Measurements from ENCODE around the gene CACNA1C.

Gene CACNA1C

DNA sequence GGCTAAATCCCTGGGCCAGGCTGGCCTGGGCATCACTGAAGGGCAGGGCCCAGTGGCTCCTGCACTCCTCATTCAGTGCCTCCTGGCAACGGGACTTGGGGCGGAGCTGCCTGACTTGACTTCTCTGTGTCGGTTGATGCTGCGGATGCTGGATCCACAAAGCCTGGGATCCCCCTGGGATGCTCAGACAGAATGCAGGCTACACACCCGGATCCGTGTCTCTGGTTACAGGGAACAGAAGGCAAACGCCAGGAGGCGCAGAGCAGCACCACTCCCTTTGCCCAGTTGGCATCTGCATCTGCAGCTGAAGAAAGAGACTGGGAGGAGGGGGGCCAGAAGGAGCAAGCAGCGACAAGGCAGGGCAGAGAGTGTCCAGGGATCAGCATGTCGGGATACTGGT, 587.5 kb downstream of the CACNA1C start:
- DNase-seq: no peak

DNA sequence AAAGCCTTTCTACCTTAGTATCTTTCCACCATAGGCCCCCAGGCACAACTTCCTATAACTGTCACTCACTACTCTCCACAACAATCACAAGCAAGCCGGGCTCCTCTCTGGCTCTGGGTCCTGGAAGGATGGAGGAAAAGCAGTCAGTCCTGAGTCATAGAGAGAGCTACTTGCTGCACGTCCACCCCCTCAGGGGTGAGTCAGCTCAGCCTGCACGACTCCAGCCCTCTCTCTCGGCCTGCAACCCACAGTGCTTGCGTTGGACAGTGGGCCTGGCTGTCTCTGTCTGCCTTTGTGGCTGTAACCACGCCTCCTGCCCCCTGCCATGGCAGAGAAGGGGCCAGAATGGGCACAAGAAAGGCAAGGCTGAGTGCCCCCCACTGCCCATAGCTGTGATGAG, 587.9 kb downstream of the CACNA1C start:
- no peak for DNase-seq

DNA sequence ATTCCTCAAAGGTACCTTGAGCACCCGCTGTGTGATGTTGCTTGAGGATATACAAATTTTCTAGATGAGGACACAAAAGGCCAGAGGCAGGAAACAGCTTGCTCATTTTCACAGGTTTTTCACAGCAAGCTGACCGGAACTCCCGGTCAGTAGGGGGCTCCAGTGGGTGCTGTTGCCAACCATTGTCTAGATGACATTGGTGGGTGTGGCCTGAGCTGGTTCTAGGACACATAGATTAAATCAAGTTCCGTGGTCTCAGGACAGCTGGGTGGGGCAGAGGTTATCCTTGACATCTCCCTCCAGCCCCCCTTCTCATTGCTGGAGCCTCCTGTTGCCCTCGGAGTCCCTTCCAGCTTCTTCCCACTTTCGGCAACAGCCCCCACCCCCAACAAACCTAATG, 588.4 kb downstream of the CACNA1C start:
- DNase-seq: no peak

DNA sequence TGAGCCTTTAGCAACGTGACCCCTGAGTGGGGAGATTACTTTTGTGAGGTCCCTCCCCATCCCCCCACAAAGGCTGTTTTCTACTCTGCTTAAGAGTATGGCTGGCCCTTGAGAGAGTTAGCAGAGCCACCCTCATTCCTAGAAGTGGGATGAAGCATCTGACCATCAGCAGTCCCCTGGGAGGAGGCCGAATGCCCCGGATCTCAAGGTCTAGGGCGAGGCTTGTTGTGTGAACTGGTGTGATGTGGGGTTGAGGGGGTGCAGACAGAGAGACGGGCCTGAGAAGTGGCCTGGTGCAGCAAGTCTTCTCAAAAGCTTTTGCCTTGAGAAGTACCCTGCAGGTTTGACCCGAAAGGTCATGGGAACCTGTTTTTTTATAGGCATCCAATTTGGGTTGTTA, 589.0 kb downstream of the CACNA1C start:
- no peak for DNase-seq

DNA sequence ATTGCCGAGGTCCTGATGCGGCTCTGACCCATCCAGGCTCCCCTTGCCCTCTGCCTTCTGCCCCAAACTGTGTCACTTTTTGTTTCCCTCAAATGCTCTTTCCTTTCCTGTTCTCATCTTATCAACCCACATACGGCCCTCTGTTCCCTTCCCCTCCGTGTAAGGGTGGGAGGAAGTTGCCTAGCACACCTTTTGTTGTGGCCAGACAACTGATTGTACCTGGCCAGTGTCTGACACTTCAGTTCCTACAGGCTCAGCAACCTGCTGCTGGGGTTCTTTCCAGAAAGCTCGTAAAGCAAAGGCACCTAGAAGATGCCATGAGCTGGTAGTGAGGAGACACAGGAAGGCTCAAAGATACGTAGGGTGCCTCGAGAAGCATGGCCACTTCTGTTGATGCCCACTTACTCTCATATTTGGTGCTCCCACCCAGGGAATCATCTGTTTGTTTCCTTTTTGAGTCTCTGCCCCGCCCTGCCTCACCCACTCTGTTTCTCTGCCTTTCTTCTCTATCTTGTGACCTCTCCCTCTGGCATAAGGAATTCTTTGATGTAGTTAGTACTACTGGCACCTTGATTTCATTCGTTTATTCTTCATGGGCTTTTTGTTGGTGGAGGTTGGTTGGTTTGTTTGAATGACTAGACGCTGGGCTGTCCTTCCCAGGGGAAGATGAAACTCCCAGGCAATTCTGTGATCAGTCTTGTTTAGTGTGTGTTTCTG, 589.5 kb downstream of the CACNA1C start:
- no peak for DNase-seq

DNA sequence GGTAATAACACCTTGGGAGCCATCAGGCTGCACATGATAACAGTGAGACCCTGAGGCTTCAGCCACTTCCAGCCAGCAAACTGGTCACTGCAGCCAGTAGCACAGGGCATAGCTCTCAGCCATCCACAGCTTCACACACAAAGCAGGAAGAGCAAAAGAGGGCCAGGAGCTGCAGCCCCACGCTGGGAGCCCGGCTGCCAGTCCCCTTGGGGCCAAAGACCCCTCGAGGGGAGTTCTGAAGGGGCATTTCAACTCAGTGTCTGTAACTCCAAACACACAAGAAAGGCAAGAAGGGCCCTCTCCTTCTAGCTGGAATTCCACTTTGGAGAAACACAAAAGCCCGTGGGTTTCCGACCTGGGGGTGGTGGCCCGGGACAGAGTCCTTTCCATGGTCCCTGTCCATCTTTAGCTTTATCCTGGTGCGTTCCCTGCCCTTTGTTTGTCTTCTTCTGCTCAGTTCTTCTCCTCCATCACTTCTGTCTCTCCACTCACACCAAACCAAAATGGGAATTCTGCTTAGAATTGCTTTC, 590.2 kb downstream of the CACNA1C start:
- no peak for DNase-seq

DNA sequence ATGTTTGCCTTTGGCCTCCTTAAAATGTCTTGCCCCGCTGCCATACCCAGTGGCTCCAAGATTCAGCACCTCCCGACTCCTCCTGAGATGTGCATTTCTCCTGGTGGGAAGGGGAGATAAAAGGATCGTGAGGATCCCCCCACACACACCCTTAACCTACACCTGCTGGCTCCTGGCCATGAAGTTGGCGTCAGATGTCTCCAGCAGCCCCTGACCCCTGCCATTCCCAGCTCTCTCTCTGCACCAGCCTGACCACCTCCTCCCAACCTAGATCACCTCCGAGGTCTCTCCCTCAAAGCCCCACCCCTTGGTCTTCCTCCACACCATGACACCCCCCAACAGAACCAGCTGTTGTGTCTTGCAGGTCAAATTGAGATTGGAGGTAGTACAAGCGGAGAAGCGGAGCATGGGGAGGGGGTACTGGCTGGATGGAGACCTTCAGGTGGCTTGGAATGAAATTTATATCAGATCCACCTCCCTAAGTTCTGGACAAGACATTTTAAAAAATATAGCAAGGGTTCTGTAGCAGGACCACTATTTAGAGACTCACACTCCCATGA, 590.9 kb downstream of the CACNA1C start:
- no peak for DNase-seq

DNA sequence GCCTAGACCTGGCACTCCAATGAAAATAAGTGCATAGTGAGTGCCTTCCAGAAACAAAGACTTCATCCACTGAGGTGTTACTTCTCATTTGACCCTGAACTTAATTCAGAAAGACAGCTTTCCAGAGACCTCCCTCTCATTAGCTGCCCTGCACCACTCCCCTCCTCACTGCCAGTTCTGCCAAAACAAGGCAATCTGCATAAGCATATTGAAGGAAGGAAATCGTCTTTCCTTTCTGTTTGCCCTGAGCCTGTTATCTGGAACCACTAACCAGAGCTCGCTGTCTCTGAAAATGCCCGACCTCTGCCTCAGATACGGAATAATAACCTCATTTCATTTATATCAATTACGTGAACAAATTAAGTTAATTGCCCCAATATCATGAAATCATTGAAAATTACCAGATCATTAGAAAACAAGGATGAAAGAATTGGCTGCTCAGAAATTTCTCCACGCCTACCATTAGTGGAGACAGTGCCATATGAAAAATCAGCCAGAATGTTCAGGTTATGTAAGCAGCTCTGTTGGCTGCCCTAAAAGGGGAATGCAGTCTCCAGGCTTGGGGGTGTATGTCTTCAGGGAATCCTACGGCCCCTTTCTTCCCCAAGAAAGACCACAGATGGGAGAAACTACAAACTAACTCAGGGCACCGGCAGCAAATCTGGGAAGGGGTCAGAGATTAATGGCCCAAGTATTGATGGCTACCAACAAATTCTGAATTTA, 592.1 kb downstream of the CACNA1C start:
- DNase-seq: no peak

DNA sequence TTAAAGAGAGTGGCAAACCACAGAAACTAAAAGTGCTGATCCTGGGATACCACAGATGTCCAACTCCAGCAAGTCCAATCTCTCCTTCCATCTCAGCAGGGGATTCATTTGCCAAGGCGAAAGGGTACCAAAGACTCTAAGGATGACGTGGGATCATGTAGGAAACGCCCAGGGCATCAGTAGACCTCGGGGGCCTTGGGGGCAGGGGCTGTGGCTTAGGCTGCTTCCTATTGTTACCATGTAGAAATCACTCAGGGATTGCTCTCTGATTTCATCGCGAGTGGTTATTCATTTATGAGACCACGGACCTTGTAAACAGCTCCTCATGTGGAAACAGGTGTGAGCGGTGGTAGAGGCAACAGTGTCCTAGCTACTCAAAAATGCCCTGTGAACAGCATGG, 592.7 kb downstream of the CACNA1C start:
- DNase-seq: no peak

DNA sequence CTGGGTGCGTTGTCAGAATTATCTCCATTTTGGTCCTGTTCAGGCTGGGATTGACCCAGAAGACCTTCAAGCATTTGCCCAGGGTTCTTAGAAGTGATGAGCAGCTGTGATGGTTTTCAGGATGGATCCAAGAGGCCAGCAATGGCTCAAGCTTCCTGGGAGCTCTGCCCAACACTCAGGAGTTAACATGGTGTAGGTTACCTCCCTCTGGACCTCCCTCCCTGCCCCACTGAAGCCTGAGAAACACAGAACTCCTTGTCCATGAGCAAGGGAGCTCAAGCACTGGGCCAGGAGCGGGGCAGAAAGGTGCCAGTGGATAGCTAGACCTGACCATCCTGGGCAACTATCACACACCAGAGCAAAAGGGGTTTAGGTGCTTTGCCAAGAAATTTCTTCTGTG, 593.6 kb downstream of the CACNA1C start:
- no peak for DNase-seq

DNA sequence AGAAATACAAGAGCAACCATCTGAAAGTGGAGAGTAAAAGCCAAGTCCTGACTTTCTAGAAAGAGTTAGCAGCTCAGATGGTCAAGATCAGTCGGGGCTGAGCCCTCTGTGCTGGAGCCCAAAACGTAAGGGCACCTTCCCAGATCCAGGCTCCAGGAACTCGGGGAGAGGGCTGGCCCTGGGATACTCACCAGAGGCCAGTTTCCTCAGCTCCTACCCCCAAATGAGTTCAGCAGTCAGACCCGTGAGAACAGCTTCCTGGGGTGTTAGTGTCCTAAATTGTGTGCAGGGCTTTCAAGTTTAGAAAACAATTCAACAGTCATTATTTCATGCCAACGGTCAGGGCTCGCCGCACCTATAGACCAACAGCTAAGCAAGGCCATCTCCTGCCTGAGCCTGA, 594.4 kb downstream of the CACNA1C start:
- DNase-seq: no peak

DNA sequence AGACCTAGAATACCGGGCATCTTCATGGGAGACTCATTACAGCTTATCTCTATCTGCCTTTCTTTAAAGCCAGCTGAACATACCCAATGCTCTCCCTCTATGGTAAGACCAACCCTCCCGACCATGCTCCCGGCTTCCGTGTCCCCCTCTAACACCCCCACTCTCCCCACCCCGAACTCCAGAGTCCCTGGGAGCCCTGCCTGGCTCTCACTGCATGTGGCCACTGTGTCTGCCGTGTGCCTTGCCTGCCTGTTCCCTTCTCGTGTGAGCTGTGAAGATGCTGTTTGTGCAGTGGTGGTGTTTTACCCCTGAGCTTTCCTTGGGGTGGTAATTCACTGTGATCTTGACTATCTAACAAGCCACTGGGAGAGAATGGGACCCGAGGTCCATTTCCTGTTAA, 595.6 kb downstream of the CACNA1C start:
- DNase-seq: no peak

DNA sequence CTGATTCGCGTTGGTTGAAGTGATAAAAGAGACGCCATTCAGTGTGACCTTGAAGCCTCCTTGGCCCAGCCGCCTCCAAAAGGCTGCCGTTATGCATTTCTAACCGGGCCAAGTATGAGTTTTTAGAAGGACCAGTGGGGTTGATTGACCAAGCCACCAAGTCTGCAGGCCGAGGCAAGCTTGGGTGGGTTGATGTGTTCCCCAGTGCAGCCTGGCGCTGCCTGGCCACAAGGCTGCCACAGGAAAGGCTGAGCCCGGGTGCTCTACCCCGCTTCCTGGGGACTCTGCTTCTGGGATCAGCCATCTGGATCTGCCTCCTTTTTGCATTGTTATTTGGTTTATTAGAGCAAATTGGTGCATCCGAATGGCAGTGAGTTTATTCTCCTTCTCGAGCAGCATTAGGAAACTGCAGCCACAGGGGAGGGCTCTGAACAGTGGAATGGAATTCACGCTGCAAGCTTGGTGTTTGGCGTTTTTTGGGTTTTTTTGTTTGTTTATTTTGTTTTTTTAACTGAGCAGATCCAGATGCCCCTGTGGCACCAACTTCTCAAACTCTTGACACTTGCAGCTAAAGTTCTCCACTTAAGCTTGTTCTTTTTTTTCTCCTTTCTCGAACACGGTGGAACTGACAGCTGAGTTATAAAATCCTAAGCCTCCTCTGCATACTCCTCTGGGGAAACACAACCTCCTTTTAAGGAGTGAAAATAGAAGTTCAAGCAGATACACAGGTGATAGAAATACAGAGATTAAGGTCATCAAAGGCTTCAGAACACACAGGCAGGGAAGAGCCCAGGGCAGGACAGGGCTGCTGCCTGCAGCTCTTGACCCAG, 596.6 kb downstream of the CACNA1C start:
- no peak for DNase-seq

DNA sequence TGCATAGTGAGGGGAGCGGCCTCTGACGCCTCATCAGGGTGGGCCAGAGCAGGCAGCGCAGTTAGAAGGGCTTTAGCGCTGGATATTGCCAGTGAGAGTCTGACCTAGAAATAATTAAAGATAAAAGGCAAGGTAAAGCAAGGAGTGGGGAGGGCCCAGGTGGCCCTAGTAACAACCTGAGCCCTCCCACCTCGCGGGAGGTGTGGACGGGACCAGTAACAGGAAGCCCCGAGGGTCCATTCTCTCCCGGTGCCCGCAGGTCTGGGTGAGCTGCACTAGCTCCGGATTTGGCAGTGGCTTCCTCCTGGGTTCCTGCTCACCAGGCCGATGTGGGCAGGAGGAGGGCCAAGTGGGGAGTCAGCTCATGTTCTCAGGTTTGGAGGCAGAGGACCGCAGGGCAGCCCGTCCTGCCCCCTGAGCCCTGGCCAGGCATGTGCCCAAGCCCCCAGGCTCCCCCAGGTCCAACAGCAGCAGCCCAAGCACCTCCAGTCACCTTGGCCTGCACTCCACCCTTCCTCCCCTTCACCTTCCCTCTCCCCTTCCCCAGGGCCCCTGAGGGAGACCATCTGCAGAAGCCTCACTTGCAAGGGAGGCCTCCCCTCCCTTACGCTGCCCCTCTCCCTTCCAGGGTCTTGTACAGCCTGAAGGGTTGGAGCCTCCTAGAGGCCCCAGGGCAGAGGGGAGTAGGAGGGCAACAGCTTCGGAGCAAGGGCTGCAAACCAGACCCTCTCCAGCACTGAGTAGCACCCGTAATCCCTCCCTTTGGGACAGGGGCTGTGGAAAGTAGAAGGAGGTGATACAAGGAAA, 597.7 kb downstream of the CACNA1C start:
- no peak for DNase-seq

DNA sequence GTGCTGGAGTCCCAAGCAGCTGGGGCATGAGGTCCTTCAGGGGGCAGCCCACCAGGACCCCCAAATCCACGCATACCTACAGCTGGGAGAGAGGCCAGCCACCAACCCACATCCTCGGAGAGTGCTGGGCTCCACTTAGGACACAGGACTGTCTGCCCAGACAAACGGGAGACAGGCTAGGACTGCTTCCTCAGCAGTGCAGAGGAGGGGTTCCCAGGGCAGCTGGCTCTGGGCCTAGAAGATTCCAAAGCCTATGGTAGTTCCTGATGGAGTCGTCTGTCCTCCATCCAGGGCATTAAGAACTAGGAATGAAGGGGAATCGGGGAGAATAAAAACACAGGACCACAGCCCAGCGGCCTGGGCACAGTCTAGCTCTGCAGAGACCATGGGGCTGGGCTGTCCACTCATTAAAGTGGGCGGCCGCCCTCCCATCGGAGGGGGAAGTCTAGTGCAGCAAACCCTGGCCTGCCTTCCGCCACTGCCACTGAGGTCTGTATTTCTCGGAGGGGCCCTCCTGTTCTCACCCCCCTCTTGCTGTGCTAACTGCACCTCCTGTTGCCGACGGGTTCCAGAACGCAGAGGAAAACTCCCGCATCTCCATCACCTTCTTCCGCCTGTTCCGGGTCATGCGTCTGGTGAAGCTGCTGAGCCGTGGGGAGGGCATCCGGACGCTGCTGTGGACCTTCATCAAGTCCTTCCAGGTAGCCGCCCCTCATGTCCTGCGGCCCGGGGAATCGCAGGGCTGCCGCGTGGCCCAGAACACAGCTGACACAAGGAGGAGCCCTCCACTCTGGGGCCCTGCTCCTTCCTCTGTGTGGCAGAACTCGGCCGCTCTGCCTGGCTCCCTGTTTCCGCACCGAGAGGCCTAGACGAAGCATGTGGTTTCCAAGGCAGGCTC, 598.5 kb downstream of the CACNA1C start:
- DNase-seq: no peak

DNA sequence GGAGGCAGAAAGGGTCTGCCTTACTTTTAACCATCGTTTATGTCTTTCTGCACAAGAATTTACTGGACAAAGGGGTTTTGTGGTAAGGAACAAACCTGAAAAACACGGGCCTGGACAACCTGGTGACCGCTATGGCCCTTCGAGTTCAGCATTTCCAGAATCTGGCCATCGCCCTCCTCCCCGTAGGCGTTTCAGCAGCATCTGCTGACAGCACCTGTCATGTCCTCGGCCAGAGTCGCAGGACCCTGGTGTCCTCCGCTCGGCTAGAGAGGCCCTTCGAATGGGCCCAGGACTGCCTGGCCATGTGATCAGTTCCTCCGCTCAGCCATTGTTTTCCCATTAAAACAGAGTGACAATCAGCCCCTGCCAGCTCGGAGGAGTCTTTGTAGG, 599.2 kb downstream of the CACNA1C start:
- no peak for DNase-seq

DNA sequence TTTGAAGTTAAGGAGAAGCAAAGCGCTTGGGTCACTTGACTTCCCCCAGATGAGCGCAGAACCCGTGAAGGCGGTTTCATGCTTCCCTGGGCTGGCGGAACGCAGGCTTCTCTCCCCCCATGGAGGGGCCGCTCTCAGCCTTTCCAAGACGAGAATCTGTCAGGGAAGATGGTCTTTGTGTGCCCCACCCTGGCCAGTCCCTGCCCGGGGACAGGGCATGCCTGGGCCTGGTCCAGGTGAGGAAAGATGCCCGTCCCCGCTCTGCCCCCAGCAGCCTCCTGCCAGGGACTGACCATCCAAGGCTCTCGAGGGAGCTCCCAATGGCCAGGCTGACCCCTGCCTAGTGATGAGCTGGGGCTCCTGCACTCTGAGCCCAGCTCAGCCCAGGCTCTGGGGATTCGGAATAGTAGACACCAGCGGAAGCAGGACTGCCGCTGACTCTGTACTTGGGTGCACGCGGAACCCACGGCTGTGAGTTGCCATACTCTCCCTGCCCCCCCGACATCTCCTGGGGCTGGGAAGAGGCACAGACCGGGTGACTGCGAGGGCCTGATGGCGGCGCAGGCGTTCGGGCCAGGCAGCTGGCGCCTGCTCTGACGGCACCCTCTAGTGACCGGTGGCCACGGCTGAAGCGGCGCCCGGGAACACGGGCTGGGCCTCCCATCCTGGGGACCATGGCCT, 599.8 kb downstream of the CACNA1C start:
- no peak for DNase-seq

DNA sequence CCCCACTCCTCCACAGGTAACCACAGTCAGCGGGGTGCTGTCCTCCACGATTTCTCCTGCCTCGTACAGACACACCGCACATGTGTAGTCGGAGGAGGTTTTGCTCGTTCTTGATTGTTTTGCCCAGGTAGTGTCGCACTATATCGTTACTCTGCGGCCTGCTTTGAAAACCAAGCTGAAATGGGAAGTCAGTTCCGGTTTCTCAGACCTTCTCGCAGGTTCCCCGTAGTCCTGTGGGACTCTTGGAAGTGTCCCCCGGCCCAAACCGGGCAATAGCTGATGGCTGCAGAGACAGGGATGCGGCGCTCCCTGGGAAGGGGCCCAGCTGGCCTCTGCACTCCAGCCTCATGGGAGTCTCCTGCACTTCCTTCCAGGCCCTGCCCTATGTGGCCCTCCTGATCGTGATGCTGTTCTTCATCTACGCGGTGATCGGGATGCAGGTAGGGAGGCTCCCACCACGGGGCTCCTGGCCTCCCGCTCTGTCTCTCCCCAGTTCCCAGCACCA, 600.7 kb downstream of the CACNA1C start:
- no peak for DNase-seq

DNA sequence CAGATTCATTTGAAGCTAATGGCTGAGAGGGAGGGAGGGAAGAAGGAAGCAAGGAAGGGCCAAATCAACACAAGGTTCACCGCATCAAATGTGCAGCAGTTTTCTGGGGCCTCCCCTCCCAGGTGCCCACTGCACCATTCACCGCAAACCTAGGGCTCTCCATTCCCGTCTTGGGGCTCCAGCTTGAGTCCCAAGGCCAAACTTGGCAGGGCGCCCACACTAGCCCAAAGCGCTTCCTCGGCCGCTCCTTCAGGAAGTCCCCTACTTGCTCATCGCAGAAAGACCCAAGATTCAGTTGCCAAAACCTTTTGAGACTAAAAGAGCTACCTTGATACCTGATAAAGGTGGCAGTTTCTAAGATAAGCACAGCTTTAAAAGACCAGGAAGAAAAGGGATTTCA, 601.5 kb downstream of the CACNA1C start:
- no peak for DNase-seq

DNA sequence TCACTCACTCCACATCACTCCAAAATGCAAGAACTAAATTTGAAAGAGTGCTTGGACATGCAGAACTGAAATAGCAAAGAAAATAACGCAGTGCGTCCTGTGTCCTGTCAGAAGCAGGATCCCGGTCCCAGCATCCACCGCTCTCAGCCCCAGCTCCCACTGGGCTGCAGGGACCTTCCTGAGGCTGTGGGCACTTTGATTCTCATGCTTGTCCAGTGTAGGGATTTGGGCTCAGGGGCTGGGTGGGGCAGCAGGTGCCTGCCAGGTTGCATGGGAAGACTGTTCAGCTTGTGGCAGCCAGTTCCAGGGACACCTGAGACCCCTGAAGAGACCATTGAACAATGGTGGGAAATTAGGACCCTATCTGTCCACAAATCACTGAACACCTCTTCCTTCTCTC, 602.0 kb downstream of the CACNA1C start:
- no peak for DNase-seq

DNA sequence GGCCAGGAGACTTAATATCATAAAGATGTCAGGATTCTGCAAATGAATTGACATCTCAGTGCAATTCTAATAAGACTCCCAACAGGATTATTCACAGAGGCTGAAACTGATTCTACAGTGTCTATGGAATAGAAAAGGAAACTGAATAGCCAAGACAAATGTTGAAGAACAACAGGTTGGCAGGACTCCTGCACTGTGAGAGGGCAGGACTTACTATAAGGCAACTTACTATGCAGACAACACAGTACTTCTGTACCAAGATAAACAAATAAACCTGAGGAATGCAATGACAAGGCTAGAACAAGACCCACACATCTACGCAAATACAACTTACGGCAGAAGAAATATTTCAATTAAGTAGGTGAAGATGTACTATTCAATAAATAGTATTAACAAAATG, 609.7 kb downstream of the CACNA1C start:
- no peak for DNase-seq
